Testis (tissue), 3 donors: ENCODE data around the gene DCST1. TPM values are rescaled to one million over a fixed set of nuclear protein-coding genes. Genes with fewer than 3 reads are reported as not detected.

Experiments
- DNase-seq: peaks from one replicate; pipeline ENCODE4 v3.0.0-alpha.2; 2019
- H3K27ac ChIP-seq, 2 donors: fragments of 200-600 bp; sonication (generic); one replicate each; pipeline ENCODE4 v1.5.1; 2019
- H3K27me3 ChIP-seq: fragments of 200-600 bp; sonication (generic); one replicate; pipeline ENCODE4 v1.5.1; 2019
- H3K36me3 ChIP-seq: fragments of 200-600 bp; sonication (generic); one replicate; pipeline ENCODE4 v1.5.1; 2017; ENCODE audit warnings: low read depth; ENCODE audit errors: missing control alignments
- H3K4me1 ChIP-seq: fragments of 200-600 bp; sonication (generic); one replicate; pipeline ENCODE4 v1.5.1; 2019
- H3K4me3 ChIP-seq, 2 donors: fragments of 200-600 bp; sonication (generic); one replicate each; pipeline ENCODE4 v1.5.1; 2017 to 2019
- H3K9me3 ChIP-seq: fragments of 200-600 bp; sonication (generic); one replicate; pipeline ENCODE4 v1.5.1; 2017
- CTCF ChIP-seq, 3 experiments: fragments of 450-650 bp in 2 of 3; fragments of 200-600 bp in 1 of 3; sonication (generic) in 1 of 3; IDR thresholded peaks; one replicate each; pipeline ENCODE4 v1.5.1; 2016 to 2019; ENCODE audit warnings: antibody characterized with exemption in 3 of 3, mild to moderate bottlenecking in 2 of 3, moderate library complexity in 1 of 3
- POLR2A ChIP-seq: fragments of 450-650 bp; IDR thresholded peaks from one replicate; pipeline ENCODE4 v1.6.1; 2017; ENCODE audit warnings: antibody characterized with exemption, mild to moderate bottlenecking, moderate library complexity
- WGBS, 2 donors: methylation state at CpG; one replicate each; pipeline ENCODE4 v1.1.5; 2018; 5-methylcytosine and 5-hydroxymethylcytosine counted together
- intact Hi-C: fragments of 100-400 bp; cut with DNase I; formaldehyde crosslinking; loops from one replicate; pipeline ENCODE4 v1.15.1; 2023; ENCODE audit warnings: low total_unique reads
- polyA plus RNA-seq: library from polyadenylated mRNA; stranded (reverse); fragments of 350-450 nt; fragmentation: Illumina TruSeq; extraction: RNeasy Lipid Tissue Mini Kit (QIAGEN cat#74804); gene quantifications from one replicate; pipeline ENCODE4 v1.2.3, GENCODE V29; 2014; ENCODE audit warnings: low read depth, low replicate concordance; ENCODE audit not compliant: insufficient read depth
- total RNA-seq, 2 donors: library from RNA; depleted of rRNA; stranded (reverse); fragments of >200 nt; gene quantifications; one replicate each; pipeline ENCODE4 v1.2.3, GENCODE V29; 2016

DCST1 gene
- total and polyA plus RNA-seq, 3 donors from 2014 or later = 4.5 to 15.2 (median 9.4) TPM

GRCh38 chr1:155062702-155063411, 29.2 kb downstream of the DCST1 start:
- Histone ChIP-seq H3K4me1 (peaks cover 21% of the 10 kb centered on the region), H3K4me3 (peak overlapping the region in 1 of 2 donors; percentile 90), H3K27ac (no peak overlapping the region), H3K9me3 (no peaks in the 10 kb centered on the region), H3K27me3 (no peaks in the 10 kb centered on the region), H3K36me3 (no peaks in the 10 kb centered on the region)
- intact Hi-C loops = loop anchor here (5.0 kb wide), 1 partner anchor 111 kb away; no protein-coding TSS in a partner anchor
- 4 to 5% methylated on average over 17 to 30 of the region's 46 CpGs for WGBS, 2 donors
- no peak for TF ChIP-seq POLR2A
- peak; percentile 63 to 82 (median 73) for TF ChIP-seq CTCF (IDR thresholded peaks at IDR 0.05)
- DNase-seq = peak; percentile 75

- Histone ChIP-seq H3K9me3 (no peaks in the 10 kb centered on the region), H3K27me3 (no peaks in the 10 kb centered on the region), H3K27ac (peak within 1 kb of the TSS; percentile 77 to 79), H3K36me3 (no peaks in the 10 kb centered on the region), H3K4me1 (peaks cover 21% of the 10 kb centered on the region), H3K4me3 (peak within 1 kb of the TSS; percentile 71 to 90)
- intact Hi-C loops = loop anchor here (5.0 kb wide), 1 partner anchor 111 kb away; no protein-coding TSS in a partner anchor
- TF ChIP-seq POLR2A (no peak), CTCF (IDR thresholded peaks at IDR 0.05) (no peak)
- peak; percentile 88 for DNase-seq
- 0 to 1% methylated on average over 23 to 54 of the region's 57 CpGs for WGBS, 2 donors
Measured at GRCh38 chr1:155063550-155064110, 30.0 kb downstream of the DCST1 start, which contains the start of gene EFNA4. Gene EFNA4, plus strand, starts transcription at chr1:155063740. Its CDS starts 84 bp downstream, at chr1:155063824.

- Histone ChIP-seq H3K27ac (peak overlapping the region; percentile 77 to 79), H3K27me3 (no peaks in the 10 kb centered on the region), H3K9me3 (no peaks in the 10 kb centered on the region), H3K4me3 (peak overlapping the region; percentile 71 to 90), H3K4me1 (peaks cover 21% of the 10 kb centered on the region), H3K36me3 (no peaks in the 10 kb centered on the region)
- no peak for TF ChIP-seq POLR2A
- TF ChIP-seq CTCF (IDR thresholded peaks at IDR 0.05) = no peak
- WGBS, 2 donors = 6 to 11% methylated on average over 8 to 14 of the region's 14 CpGs
- peak; percentile 55 for DNase-seq
- intact Hi-C loops = loop anchor here (5.0 kb wide), 1 partner anchor 112 kb away; no protein-coding TSS in a partner anchor
Measured at GRCh38 chr1:155064111-155064831, 30.6 kb downstream of the DCST1 start.

GRCh38 chr1:155064832-155065429, 31.3 kb downstream of the DCST1 start:
- no peaks in the 10 kb centered on the region for H3K36me3 ChIP-seq
- TF ChIP-seq POLR2A (no peak), CTCF (IDR thresholded peaks at IDR 0.05) (no peak)
- WGBS, 2 donors = 44% methylated on average over 5 of the region's 5 CpGs
- peaks cover 21% of the 10 kb centered on the region for H3K4me1 ChIP-seq
- H3K9me3 ChIP-seq = no peaks in the 10 kb centered on the region
- H3K27ac ChIP-seq = no peak overlapping the region
- intact Hi-C loops = loop anchor here (5.0 kb wide), 1 partner anchor 113 kb away; no protein-coding TSS in a partner anchor
- no peaks in the 10 kb centered on the region for H3K27me3 ChIP-seq
- H3K4me3 ChIP-seq = no peak overlapping the region
- no peak for DNase-seq
